SIG-M5 treated with dmso at 0.1 percent for 504 hours (cell line): Measurements from ENCODE around the gene PRPSAP2.
"Not testable (repeated sequence)": the region's sequence is repeated elsewhere in the genome, so short reads cannot be mapped to it uniquely, and the experiment has no call there.

Experiments used
- DNase-seq: peaks from one replicate; lab custom pipeline; 2025; ENCODE audit not compliant: unreplicated experiment; lab: John Stamatoyannopoulos, UW

The PRPSAP2 gene

DNA sequence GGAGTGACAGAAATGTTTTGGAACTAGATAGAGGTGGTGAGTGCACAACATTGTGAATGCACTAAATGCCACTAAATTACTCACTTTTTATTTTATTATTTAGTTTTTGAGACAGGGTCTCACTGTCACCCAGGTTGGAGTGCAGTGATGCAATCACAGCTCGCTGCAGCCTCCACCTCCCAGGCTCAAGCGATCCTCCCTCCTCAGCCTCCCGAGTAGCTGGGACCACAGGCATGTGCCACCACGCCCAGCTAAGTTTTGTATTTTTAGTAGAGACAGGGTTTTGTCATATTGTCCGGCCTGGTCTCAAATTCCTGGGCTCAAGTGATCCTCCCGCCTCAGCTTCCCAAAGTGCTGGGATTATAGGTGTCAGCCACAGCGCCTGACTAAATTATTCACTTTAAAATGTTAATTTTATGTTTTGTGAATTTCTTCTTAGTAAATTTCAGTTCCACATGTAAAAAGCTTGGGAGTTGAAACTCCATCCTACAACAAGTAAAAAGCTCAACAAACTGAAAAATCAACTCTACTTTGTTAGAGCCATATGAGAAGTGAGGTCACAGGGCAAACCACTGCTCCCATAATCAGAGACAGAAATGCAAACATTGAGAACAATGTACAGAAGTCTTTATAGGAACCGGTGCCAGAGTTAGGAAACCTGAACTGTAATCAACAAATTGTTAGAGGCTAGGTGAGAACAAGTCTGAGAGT, 80.2 kb downstream of the PRPSAP2 start:
- DNase-seq = no peak

GRCh38 chr17:18938692-18939023, 80.7 kb downstream of the PRPSAP2 start:
- no peak for DNase-seq

DNA sequence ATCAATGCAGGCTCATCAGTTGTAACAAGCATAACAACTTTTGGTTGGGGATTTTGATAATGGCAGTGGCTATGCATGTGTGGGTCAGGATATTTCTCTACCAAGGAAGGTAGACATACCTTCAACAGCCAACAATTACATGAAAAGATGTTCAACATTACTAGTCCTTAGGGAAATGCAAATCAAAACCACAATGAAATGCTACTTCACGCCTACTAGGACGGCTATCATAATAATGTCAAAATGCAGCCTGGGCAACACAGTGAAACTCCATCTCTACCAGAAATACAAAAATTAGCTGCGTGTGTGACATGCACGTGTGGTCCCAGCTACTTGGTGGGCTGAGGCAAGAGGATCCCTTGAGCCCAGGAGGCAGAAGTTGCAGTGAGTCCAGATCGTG, 86.7 kb downstream of the PRPSAP2 start:
- DNase-seq = no peak

- DNase-seq = peak; percentile 61
Measured at GRCh38 chr17:18946536-18946935, 88.6 kb downstream of the PRPSAP2 start.

GRCh38 chr17:18947866-18948265, 89.9 kb downstream of the PRPSAP2 start:
- DNase-seq = no peak

DNA sequence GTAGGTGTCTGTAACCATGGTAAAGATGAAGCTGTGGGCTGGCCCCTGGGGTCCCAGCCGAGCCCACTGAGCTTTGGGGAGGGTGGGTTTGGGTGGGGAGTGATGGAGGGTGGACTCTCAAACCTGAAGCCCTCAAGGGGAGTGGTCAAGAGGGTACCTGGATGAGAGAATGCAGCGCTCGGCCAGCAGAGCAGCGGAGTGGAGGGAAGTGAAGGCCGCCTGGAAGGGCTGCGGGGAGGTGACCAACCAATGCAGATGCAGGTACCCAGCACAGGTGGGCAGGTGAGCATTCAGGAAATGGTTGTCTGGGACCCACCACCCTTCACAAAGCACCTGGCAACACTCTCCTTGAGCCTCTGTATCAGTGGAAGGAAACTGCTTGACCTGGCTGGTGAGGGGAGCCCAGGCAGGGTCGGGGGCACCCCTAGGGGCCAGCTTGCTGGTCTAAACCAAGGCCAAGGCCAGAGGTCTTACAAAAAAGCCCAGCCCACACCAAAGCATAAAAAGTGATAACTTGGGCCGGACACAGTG, 90.6 kb downstream of the PRPSAP2 start:
- DNase-seq = no peak

- DNase-seq = no peak
Measured at GRCh38 chr17:18949566-18949965, 91.6 kb downstream of the PRPSAP2 start.

- no peak for DNase-seq
Measured at GRCh38 chr17:18950346-18950745, 92.4 kb downstream of the PRPSAP2 start.

DNA sequence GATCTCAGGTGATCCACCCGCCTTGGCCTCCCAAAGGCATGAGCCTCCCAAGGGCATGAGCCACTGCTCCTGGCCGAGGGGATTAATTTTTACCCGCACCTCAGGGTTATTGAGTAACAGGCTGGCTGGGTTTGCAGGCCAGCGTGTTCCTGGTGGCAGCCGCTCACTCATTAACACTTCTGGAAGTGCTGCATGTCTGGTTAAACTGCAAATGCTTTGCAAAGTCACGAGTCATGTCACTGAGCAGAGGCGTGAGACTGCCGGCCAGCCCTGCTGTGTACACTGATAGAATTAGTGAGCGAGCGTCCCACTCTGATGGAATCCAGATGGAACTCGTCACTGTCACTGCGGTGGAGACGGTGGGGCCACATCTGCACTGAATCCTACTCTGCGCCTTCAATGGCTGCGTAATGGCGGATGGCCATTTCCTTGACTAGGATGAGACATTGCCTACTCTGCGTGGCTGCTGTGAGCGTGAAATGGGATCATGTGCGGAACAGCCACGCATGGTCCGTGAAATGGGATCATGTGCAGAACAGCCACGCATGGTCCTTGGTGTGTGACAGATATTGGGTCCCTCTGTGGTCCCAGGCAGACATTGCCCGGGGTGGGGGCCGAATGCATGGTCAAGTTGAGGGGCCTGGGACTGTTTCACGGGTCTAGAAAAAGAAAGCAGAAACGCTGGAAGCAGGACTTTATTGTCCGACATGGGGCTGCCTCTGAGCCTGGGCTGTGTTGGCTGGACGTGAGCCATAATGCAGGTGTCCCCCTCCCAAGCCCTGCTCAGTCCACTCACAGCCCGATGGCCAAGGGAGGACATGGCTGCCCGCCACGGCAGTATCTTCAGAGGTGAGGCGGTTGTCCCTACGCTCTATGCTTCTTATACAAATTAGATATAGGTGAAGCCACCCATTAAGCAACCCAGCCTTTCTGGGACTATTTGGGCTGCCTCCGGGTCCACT, 93.3 kb downstream of the PRPSAP2 start:
- no peak for DNase-seq

- no peak for DNase-seq
Measured at GRCh38 chr17:18951941-18952842, 94.3 kb downstream of the PRPSAP2 start, which contains the start of gene SLC5A10. TSS of gene SLC5A10 (plus strand) at chr17:18952165. CDS start at chr17:18952206, 41 bp downstream.

GRCh38 chr17:18953231-18953728, 95.3 kb downstream of the PRPSAP2 start:
- no peak for DNase-seq

- no peak for DNase-seq
Measured at GRCh38 chr17:18954321-18954720, 96.4 kb downstream of the PRPSAP2 start.

DNA sequence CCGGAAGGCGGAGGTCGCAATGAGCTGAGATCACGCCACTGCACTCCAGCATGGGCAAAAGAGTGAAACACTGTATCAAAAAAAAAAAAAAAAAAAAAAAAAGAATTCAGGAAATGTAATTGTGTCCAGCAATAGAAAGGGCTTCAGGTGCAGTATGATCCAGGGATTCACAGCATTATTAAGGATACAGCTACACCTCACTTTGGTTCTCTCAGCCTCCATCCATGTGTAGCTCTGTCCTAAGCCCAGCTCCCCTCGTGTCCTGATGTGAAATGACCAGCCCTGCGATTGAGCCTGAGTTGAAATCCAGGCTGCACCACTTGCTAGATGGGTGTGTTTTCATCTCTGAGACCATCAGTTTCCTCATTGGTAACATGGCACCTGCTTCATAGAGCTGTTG, 97.1 kb downstream of the PRPSAP2 start:
- no peak for DNase-seq

DNA sequence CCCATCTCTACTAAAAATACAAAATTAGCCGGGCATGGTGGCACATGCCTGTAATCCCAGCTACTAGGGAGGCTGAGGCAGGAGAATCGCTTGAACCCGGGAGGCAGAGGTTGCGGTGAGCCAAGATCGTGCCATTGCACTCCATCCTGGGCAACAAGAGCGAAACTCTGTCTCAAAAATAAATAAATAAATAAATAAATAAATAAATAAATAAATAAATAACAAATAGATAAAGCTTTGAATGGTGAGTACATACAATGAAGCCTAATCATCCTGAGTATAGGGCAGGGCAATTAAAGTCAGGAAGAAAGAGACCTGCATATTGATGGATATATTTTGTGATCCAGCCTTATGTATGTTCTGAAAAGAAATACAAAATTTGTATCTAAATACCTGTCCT, 98.1 kb downstream of the PRPSAP2 start:
- DNase-seq = not testable (repeated sequence)

DNA sequence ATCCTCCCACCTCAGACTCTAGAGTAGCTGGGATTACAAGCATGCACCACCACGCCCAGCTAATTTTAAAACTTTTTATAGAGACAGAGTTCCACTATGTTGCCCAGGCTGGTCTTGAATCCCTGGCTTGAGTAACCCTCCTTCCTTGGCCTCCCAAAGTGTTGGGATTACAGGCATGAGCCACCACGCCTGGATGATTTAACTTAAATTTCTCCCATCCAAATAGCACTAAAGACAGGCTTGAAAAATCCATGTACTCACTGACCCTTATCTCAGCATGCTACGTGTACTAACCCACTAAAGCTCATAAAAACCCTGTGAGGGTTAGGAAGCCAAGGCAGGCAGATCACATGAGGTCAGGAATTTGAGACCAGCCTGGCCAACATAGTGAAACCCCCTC, 98.7 kb downstream of the PRPSAP2 start:
- DNase-seq = no peak

- DNase-seq = no peak
Measured at GRCh38 chr17:18957831-18958230, 99.9 kb downstream of the PRPSAP2 start.

DNA sequence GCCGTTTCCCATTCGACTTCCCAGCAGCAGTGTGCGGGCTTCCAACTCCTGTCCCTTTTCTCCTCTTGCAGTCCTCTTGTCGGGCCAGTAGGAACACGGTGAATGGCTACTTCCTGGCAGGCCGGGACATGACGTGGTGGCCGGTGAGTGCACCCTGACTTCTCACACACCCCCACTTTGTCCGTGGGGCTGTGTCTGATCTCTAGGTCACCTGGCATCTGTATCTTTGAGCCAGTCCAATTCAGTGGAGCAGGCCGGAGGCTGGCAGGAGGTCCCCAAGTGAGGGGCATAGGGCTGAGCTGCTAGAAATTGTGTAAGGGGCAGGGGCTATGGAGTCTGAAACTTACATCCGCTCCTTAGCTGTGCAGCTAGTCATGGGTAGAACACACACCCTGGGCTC, 100.7 kb downstream of the PRPSAP2 start:
- no peak for DNase-seq

DNA sequence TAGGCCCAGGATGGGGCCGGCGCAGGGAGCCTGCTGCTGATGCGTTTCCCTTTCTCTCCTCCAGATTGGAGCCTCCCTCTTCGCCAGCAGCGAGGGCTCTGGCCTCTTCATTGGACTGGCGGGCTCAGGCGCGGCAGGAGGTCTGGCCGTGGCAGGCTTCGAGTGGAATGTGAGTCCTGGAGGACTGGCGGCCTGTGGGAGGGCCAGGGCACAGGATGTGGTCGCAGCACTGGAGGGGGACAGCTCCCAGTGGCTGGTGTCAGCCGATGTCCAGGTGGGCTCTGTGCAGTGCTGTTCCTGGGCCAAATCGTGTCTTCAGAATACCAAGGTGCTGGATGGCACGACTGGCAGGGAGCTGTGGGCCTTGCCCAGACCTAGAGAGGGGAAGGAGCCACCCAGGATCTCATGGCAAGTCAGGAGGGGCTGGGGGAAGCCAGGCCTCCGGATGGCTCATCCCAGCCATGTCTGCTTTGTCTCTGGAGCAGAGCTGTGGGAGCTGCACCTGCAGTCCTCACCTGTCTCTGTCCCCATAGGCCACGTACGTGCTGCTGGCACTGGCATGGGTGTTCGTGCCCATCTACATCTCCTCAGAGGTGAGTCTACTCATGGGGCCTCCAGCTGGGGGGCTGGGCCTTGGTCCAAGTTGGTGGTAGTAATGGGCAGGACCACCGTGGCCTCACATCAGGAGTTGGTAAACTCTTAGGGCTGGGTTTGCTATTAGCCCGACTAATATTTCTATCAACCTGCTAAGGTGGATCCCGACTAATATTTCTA, 101.3 kb downstream of the PRPSAP2 start:
- no peak for DNase-seq

- DNase-seq = no peak
Measured at GRCh38 chr17:18959845-18960240, 101.9 kb downstream of the PRPSAP2 start.

DNA sequence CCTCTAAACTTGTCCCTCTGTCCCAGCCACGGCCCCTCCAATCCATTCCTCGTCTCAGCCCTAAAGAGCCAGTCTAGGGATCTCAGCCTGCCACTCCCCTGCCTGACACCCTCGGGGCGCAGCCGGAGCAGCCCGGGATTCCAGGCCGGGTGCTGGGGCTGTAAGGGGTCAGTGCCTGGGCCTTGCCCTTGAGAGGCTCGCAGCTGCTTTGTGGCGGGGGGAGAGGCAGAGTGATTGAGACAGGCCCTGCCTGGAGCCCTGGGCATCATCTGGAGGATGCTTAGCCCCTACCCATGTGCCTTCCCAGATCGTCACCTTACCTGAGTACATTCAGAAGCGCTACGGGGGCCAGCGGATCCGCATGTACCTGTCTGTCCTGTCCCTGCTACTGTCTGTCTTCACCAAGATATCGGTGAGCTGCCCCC, 102.3 kb downstream of the PRPSAP2 start:
- no peak for DNase-seq
